K562 (cell line): ENCODE measurements around the gene ELOVL1. TPM values are rescaled to one million over a fixed set of nuclear protein-coding genes. Genes with fewer than 3 reads are reported as not detected.

Experiments used
- ATAC-seq: fragments of 200-7000 bp; cut with Tn5 transposase; 3 replicates; pipeline ENCODE4 v1.9.1; 2020; ENCODE audit warnings: moderate library complexity
- BruUV-seq: library from RNA; stranded (reverse); fragments of 400-500 nt; replicated peaks from 2 replicates; lab custom pipeline; 2021; lab: Mats Ljungman, UMichigan
- CTCF ChIA-PET: fragments of 300-600 bp; formaldehyde crosslinking; extraction: SDS; loops from one replicate; lab custom pipeline; 2021; ENCODE audit warnings: low intra/inter-chr PET ratio; lab: Yijun Ruan, JAX
- POLR2A ChIA-PET: fragments of 300-600, 350-650 bp; sonication (Branson Sonifier 250); formaldehyde crosslinking; extraction: SDS; loops from one replicate; lab custom pipeline; 2021; ENCODE audit warnings: antibody characterized with exemption, inconsistent platforms; lab: Yijun Ruan, JAX
- DNase-seq, 4 experiments: peaks; one replicate each; pipeline versions ENCODE4 v3.0.0 to v3.0.0-alpha.2; 2011 to 2018; ENCODE audit warnings: low spot score in 3 of 4, mixed read lengths in 3 of 4; ENCODE audit errors: extremely low read depth in 1 of 4
- FAIRE-seq: peaks from 2 replicates; lab custom pipeline; 2011; peaks lifted over from hg19 to GRCh38; lab: Jason Lieb, UNC
- H2AFZ ChIP-seq: 2 replicates; pipeline ENCODE4 v1.6.0; 2011; ENCODE audit warnings: low read depth, low read length, control low read depth, inconsistent platforms
- H3K27ac ChIP-seq: fragments of 200-600 bp; 3 replicates; pipeline ENCODE4 v1.8.0; 2011; ENCODE audit warnings: low read depth, mild to moderate bottlenecking, control low read depth, inconsistent platforms, low read length, moderate library complexity, mixed read lengths; ENCODE audit errors: extremely low read depth
- H3K27me3 ChIP-seq, 2 experiments: fragments of 300-600 bp in 1 of 2; 2 replicates in 1 of 2; 3 replicates in 1 of 2; pipeline versions ENCODE4 v1.6.0 to v1.8.0; 2011; ENCODE audit warnings: inconsistent platforms in 2 of 2, low read length in 2 of 2, mild to moderate bottlenecking in 1 of 2, mixed read lengths in 1 of 2, moderate library complexity in 1 of 2; ENCODE audit not compliant: control insufficient read depth in 2 of 2, insufficient read depth in 2 of 2
- H3K36me3 ChIP-seq: fragments of 300-600 bp; 3 replicates; pipeline ENCODE4 v1.8.0; 2011; ENCODE audit warnings: mild to moderate bottlenecking, low read length, inconsistent platforms; ENCODE audit not compliant: control insufficient read depth, insufficient read depth
- H3K4me1 ChIP-seq, 2 experiments: fragments of 200-600 bp in 1 of 2; replicated peaks in 1 of 2; 2 replicates in 1 of 2; 3 replicates in 1 of 2; pipeline versions ENCODE4 v1.5.1 to v1.8.0; 2011; ENCODE audit warnings: inconsistent platforms in 2 of 2, low read length in 2 of 2, mild to moderate bottlenecking in 1 of 2, mixed read lengths in 1 of 2, moderate library complexity in 1 of 2; ENCODE audit not compliant: control insufficient read depth in 2 of 2, insufficient read depth in 2 of 2
- H3K4me2 ChIP-seq: 2 replicates; pipeline ENCODE4 v1.6.1; 2011; ENCODE audit warnings: low read length, control low read depth, inconsistent platforms, mixed read lengths; ENCODE audit not compliant: insufficient read depth
- H3K4me3 ChIP-seq: fragments of 200-600 bp; sonication (generic), shearing (Covaris generic); 2 replicates; pipeline ENCODE4 v1.5.1; 2016; ENCODE audit warnings: control low read depth, inconsistent platforms
- H3K79me2 ChIP-seq: fragments of 200-600 bp; 3 replicates; pipeline ENCODE4 v1.8.0; 2011; ENCODE audit warnings: low read length, inconsistent platforms; ENCODE audit not compliant: control insufficient read depth, insufficient read depth
- H3K9ac ChIP-seq, 2 experiments: 2 replicates each; pipeline versions ENCODE4 v1.6.0 to v1.6.1; 2011; ENCODE audit warnings: low read depth in 2 of 2, low read length in 2 of 2, control low read depth in 1 of 2, inconsistent platforms in 1 of 2, mild to moderate bottlenecking in 1 of 2, mixed read lengths in 1 of 2; ENCODE audit not compliant: insufficient read depth in 1 of 2
- H3K9me1 ChIP-seq: one replicate; pipeline ENCODE4 v1.6.0; 2011; ENCODE audit warnings: inconsistent platforms, mild to moderate bottlenecking, low read length, moderate library complexity; ENCODE audit not compliant: control insufficient read depth, insufficient read depth
- H3K9me3 ChIP-seq: replicated peaks from 2 replicates; pipeline ENCODE4 v1.5.1; 2011; ENCODE audit warnings: low read depth, low read length, inconsistent platforms; ENCODE audit not compliant: control insufficient read depth, insufficient read depth
- H4K20me1 ChIP-seq: replicated peaks from 2 replicates; pipeline ENCODE4 v1.6.1; 2011; ENCODE audit warnings: low read length, inconsistent platforms, mixed read lengths; ENCODE audit not compliant: control insufficient read depth, insufficient read depth
- CEBPB ChIP-seq: fragments of 450-650 bp; IDR thresholded peaks from 2 replicates; pipeline ENCODE4 v1.6.1; 2016; ENCODE audit warnings: missing genetic modification characterization, missing compliant biosample characterization
- E2F3 ChIP-seq: fragments of 250-450 bp; sonication (Bioruptor Pico); IDR thresholded peaks from 2 replicates; pipeline ENCODE4 v1.4.0; 2020; ENCODE audit warnings: mild to moderate bottlenecking
- MCM7 ChIP-seq, 2 experiments: fragments of 450-650 bp; IDR thresholded peaks; 2 replicates each; pipeline ENCODE4 v1.6.1; 2016 to 2018
- NRF1 ChIP-seq, 2 experiments: fragments of 450-650 bp; IDR thresholded peaks in 1 of 2; conservative IDR thresholded peaks in 1 of 2; 2 replicates each; pipeline ENCODE4 v1.6.1; 2014; ENCODE audit warnings: mild to moderate bottlenecking in 2 of 2
- RUNX1 ChIP-seq: sonication (generic); IDR thresholded peaks from 2 replicates; pipeline ENCODE4 v1.6.1; 2016; ENCODE audit warnings: antibody characterized with exemption, low read depth
- ZNF23 ChIP-seq: fragments of 250-450 bp; sonication (Bioruptor Pico); IDR thresholded peaks from 2 replicates; pipeline ENCODE4 v1.4.0; 2020; ENCODE audit warnings: mild to moderate bottlenecking
- WGBS: fragments of 100-300 bp; shearing (Covaris generic); methylation state at CpG from one replicate; pipeline ENCODE4 v1.1.6; 2016; ENCODE audit warnings: low coverage, mixed read lengths; ENCODE audit not compliant: insufficient coverage; ENCODE audit errors: missing lambda C conversion rate; 5-methylcytosine and 5-hydroxymethylcytosine counted together
- in situ Hi-C: fragments of 300-500 bp; cut with MboI; formaldehyde crosslinking; loops from 4 replicates; pipeline ENCODE4 v1.15.0; 2018; ENCODE audit warnings: inconsistent platforms, mixed read lengths
- intact Hi-C: fragments of 100-400 bp; cut with micrococcal nuclease; formaldehyde crosslinking; loops from 2 replicates; pipeline ENCODE4 v1.14.2; 2022
- polyA plus RNA-seq, 8 experiments: library from polyadenylated mRNA; depleted of rRNA in 4 of 8; stranded (reverse) in 5 of 8; unstranded in 3 of 8; fragments of >200 nt; fragmentation: Nextera tagmentation in 2 of 8; fragmentation: Illumina TruSeq in 1 of 8; extraction: Ambion mirVana in 2 of 8; extraction: Trizol in 1 of 8; gene quantifications; 2 replicates each; pipeline versions ENCODE4 v1.2.1 to v1.2.3, GENCODE V29; 2011 to 2014; ENCODE audit warnings: inconsistent platforms in 1 of 8, missing spikeins in 1 of 8
- total RNA-seq, 7 experiments: library from RNA; depleted of rRNA in 6 of 7; stranded (reverse); fragments of >200 nt in 6 of 7; fragmentation: Illumina TruSeq in 2 of 7; extraction: Trizol in 2 of 7; gene quantifications; 2 replicates each; pipeline versions ENCODE4 v1.2.1 to v1.2.3, GENCODE V29; 2011 to 2021; ENCODE audit warnings: low replicate concordance in 1 of 7
- TF ChIP-seq, protein P1 (sequence below): sonication (generic); formaldehyde crosslinking; IDR thresholded peaks from 2 replicates; pipeline ENCODE4 v1.8.0; 2023; ENCODE audit warnings: mild to moderate bottlenecking, missing genetic modification reagents

ELOVL1 gene
- total and polyA plus RNA-seq, 9 of the 15 experiments (the other 6 are each of a cell fraction or from before 2014, with no cell fraction given) = 51.0 to 157 (median 70.3) TPM

DNA sequence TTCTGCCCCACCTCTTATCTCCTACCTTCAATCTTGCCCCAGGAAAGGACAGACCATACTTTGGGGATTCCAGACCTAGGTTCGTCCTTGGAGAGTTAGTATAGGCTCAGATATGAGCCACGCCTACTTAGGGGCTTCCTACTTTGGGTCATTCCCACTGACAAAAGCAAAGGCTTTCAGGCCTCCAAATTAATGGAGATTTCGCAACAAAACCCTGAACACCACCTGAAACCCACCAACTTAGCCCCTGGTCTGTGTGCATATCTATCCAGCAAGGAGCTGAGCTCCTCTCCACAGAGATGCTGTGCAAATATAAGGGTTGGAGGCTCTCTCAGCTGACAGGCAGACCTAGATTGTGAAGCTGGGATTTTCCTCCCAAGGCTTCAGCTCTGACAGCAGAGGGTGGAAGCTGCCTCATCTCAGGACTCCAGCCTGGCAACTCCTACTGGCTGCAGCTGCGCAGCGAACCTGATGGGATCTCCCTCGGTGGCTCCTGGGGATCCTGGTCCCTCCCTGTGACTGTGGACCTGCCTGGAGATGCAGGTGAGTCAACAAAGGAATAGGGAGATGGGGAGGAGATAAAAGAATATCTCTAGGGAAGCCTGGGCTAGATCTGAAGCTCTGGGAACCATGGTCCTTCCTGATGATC is 28.1 kb downstream of the ELOVL1 start:
- ChIA-PET POLR2A (interaction anchor here (0.6 to 2.2 kb wide), 4 partner anchors 9 to 1673 kb away, joined by 3 to 10 read pairs (median 6); partner anchors contain the start of gene CDC20), CTCF (no interaction called here)
- Histone ChIP-seq H3K9ac (0 out of 4 replicates have a peak overlapping the region, but pooled peaks of 1 of the 2 experiments have one; percentile 38), H3K9me3 (no peaks in the 10 kb centered on the region), H2AFZ (no peak overlapping the region), H3K4me2 (no peak overlapping the region), H3K27me3 (peaks cover 8 to 21% of the 10 kb centered on the region in 2 experiments; a peak in 4 of 5 replicates), H4K20me1 (no peaks in the 10 kb centered on the region; the same call in 1 of the 2 replicates), H3K4me1 (peaks cover 0 to 10% of the 10 kb centered on the region in 2 experiments; a peak in 3 of 5 replicates), H3K27ac (no peak overlapping the region), H3K36me3 (no peaks in the 10 kb centered on the region), H3K9me1 (no peaks in the 10 kb centered on the region), H3K4me3 (no peak overlapping the region), H3K79me2 (no peaks in the 10 kb centered on the region)
- 2% methylated on average over 6 of the region's 6 CpGs for WGBS
- no peak for TF ChIP-seq MCM7 (IDR thresholded peaks at IDR 0.05)
- TF ChIP-seq CEBPB (tag) = peak; percentile 59
- TF ChIP-seq NRF1 (conservative IDR thresholded peaks at IDR 0.05 in 1 of 2, IDR thresholded peaks at IDR 0.05 in 1 of 2) = peak; percentile 41 to 57; a peak in 3 of 4 replicates
- TF ChIP-seq ZNF23 (CRISPR knock-in tag) = no peak
- in situ Hi-C loops = no loop called here
- DNase-seq = no peak
- no peak for ATAC-seq
- no TSS peak for BruUV-seq
- no peak for FAIRE-seq
- intact Hi-C loops = no loop called here

DNA sequence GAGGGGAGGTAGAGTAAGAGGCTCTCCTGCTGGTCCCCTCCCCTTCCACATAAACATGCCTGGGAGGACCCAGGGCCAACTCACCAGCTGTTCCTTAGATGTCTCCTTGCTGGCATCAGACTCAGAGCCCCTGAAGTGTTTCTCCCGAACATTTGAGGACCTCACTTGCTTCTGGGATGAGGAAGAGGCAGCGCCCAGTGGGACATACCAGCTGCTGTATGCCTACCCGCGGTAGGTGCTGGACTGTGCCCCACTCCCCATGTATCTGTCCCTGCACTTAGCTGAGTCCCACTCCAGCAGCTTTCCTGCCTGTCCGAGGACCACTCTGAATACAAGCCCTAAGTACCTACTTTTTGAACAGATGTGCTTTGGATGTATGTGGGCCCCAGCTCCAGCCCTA is 29.8 kb downstream of the ELOVL1 start:
- ChIA-PET POLR2A (no interaction called here), CTCF (no interaction called here)
- in situ Hi-C loops (no loop called here), intact Hi-C loops (no loop called here)
- no peaks in the 10 kb centered on the region; the same call in 1 of the 2 replicates for H4K20me1 ChIP-seq
- H3K9ac ChIP-seq = no peak overlapping the region; a peak in 1 of 4 replicates
- no peaks in the 10 kb centered on the region for H3K79me2 ChIP-seq
- FAIRE-seq = no peak
- DNase-seq = no peak
- no peak overlapping the region for H3K4me2 ChIP-seq
- H3K27ac ChIP-seq = no peak overlapping the region
- H3K36me3 ChIP-seq = no peaks in the 10 kb centered on the region
- H3K4me1 ChIP-seq = no peaks in the 10 kb centered on the region; a peak in 2 of 5 replicates
- no peak overlapping the region for H3K4me3 ChIP-seq
- no peaks in the 10 kb centered on the region for H3K9me3 ChIP-seq
- H2AFZ ChIP-seq = no peak overlapping the region
- no TSS peak for BruUV-seq
- WGBS = 2% methylated on average over 5 of the region's 5 CpGs
- ATAC-seq = no peak
- H3K9me1 ChIP-seq = no peaks in the 10 kb centered on the region
- peaks cover 8 to 21% of the 10 kb centered on the region in 2 experiments; a peak in 4 of 5 replicates for H3K27me3 ChIP-seq
- TF ChIP-seq E2F3 = no peak
- TF ChIP-seq, protein P1, sequence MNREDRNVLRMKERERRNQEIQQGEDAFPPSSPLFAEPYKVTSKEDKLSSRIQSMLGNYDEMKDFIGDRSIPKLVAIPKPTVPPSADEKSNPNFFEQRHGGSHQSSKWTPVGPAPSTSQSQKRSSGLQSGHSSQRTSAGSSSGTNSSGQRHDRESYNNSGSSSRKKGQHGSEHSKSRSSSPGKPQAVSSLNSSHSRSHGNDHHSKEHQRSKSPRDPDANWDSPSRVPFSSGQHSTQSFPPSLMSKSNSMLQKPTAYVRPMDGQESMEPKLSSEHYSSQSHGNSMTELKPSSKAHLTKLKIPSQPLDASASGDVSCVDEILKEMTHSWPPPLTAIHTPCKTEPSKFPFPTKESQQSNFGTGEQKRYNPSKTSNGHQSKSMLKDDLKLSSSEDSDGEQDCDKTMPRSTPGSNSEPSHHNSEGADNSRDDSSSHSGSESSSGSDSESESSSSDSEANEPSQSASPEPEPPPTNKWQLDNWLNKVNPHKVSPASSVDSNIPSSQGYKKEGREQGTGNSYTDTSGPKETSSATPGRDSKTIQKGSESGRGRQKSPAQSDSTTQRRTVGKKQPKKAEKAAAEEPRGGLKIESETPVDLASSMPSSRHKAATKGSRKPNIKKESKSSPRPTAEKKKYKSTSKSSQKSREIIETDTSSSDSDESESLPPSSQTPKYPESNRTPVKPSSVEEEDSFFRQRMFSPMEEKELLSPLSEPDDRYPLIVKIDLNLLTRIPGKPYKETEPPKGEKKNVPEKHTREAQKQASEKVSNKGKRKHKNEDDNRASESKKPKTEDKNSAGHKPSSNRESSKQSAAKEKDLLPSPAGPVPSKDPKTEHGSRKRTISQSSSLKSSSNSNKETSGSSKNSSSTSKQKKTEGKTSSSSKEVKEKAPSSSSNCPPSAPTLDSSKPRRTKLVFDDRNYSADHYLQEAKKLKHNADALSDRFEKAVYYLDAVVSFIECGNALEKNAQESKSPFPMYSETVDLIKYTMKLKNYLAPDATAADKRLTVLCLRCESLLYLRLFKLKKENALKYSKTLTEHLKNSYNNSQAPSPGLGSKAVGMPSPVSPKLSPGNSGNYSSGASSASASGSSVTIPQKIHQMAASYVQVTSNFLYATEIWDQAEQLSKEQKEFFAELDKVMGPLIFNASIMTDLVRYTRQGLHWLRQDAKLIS (CRISPR knock-in tag) = no peak
- TF ChIP-seq RUNX1 = no peak
